Thymus (tissue), 11 donors: ENCODE measurements around the gene HABP2. TPM values are rescaled to one million over a fixed set of nuclear protein-coding genes. Genes with fewer than 3 reads are reported as not detected.

ENCODE experiments used
- DNase-seq, 9 donors: peaks; one replicate each; pipeline ENCODE4 v3.0.0-alpha.2; 2013; ENCODE audit warnings: low spot score in 9 of 9, low read depth in 6 of 9, missing footprints in 1 of 9
- H3K27ac ChIP-seq, 2 donors: one replicate each; pipeline ENCODE4 v1.5.1; 2013; ENCODE audit warnings: control low read depth in 1 of 2, low read depth in 1 of 2, low read length in 1 of 2, mild to moderate bottlenecking in 1 of 2, moderate library complexity in 1 of 2
- H3K27me3 ChIP-seq, 2 donors: one replicate each; pipeline ENCODE4 v1.5.1; 2013; ENCODE audit warnings: low read length in 1 of 2; ENCODE audit not compliant: control insufficient read depth in 2 of 2, insufficient read depth in 1 of 2
- H3K36me3 ChIP-seq, 2 donors: one replicate each; pipeline ENCODE4 v1.5.1; 2013; ENCODE audit warnings: low read length in 1 of 2, mild to moderate bottlenecking in 1 of 2, moderate library complexity in 1 of 2; ENCODE audit not compliant: control insufficient read depth in 2 of 2, insufficient read depth in 2 of 2
- H3K4me1 ChIP-seq, 2 donors: one replicate each; pipeline ENCODE4 v1.5.1; 2013; ENCODE audit warnings: low read length in 2 of 2; ENCODE audit not compliant: control insufficient read depth in 2 of 2, insufficient read depth in 2 of 2
- H3K4me3 ChIP-seq, 2 donors: one replicate each; pipeline ENCODE4 v1.5.1; 2013; ENCODE audit warnings: low read length in 2 of 2, control low read depth in 1 of 2, mild to moderate bottlenecking in 1 of 2
- H3K9me3 ChIP-seq, 2 donors: one replicate each; pipeline ENCODE4 v1.5.1; 2013; ENCODE audit warnings: low read length in 1 of 2, mild to moderate bottlenecking in 1 of 2; ENCODE audit not compliant: control insufficient read depth in 2 of 2, insufficient read depth in 1 of 2
- WGBS: extraction: QIAGEN DNeasy Blood & Tissue Kit; methylation state at CpG from one replicate; pipeline ENCODE4 v1.1.7; 2013; 5-methylcytosine and 5-hydroxymethylcytosine counted together
- polyA plus RNA-seq: library from polyadenylated mRNA; stranded (reverse); fragments of 200-250 nt; gene quantifications from one replicate; pipeline ENCODE4 v1.2.3, GENCODE V29; 2013
- total RNA-seq: library from RNA; stranded (reverse); fragments of 120-200 nt; gene quantifications from one replicate; pipeline ENCODE4 v1.2.4, GENCODE V29; 2013
- donor health status: healthy.

HABP2 gene
- total and polyA plus RNA-seq, 2 donors = 0.19 to 0.96 TPM

DNA sequence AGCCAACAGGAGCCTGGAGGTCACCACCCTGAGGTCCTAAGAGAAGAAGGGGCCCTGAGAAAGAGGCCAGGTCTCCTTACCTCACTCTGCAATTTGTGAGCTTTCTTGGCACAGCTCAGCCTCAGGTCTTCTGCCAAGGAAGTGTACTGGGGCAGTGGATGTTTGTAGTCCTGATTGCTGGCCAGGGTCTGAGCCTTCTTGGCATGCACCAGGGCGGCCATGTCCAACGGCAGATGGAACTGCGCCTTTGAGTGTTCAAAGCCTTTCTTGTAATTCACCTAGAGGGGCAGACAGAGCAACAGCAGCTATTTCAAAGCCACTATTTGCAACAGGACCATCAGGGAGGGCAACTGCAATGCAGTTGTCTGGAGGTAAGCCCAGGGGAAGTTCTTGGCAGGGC, 59.3 kb downstream of the HABP2 start:
- no peak overlapping the region for H3K27ac ChIP-seq
- H3K9me3 ChIP-seq = no peaks in the 10 kb centered on the region
- no peaks in the 10 kb centered on the region for H3K36me3 ChIP-seq
- no peaks in the 10 kb centered on the region for H3K4me1 ChIP-seq
- 96% methylated on average over 3 of the region's 3 CpGs for WGBS
- no peak overlapping the region for H3K4me3 ChIP-seq
- peaks cover 0 to 38% of the 10 kb centered on the region in 2 donors for H3K27me3 ChIP-seq
- DNase-seq = no peak

GRCh38 chr10:113613427-113613826, 60.6 kb downstream of the HABP2 start:
- 94% methylated on average over 2 of the region's 2 CpGs for WGBS
- no peaks in the 10 kb centered on the region for H3K4me1 ChIP-seq
- no peak for DNase-seq
- H3K36me3 ChIP-seq = no peaks in the 10 kb centered on the region
- H3K27me3 ChIP-seq = peaks cover 0 to 41% of the 10 kb centered on the region in 2 donors
- no peak overlapping the region for H3K27ac ChIP-seq
- H3K4me3 ChIP-seq = no peak overlapping the region
- H3K9me3 ChIP-seq = no peaks in the 10 kb centered on the region

- no peak for DNase-seq
- H3K4me1 ChIP-seq = no peaks in the 10 kb centered on the region
- H3K4me3 ChIP-seq = no peak overlapping the region
- no peaks in the 10 kb centered on the region for H3K36me3 ChIP-seq
- WGBS = 78% methylated on average over 15 of the region's 15 CpGs
- peaks cover 0 to 42% of the 10 kb centered on the region in 2 donors for H3K27me3 ChIP-seq
- no peak overlapping the region for H3K27ac ChIP-seq
- H3K9me3 ChIP-seq = no peaks in the 10 kb centered on the region
Measured at GRCh38 chr10:113613977-113614690, 61.3 kb downstream of the HABP2 start.

DNA sequence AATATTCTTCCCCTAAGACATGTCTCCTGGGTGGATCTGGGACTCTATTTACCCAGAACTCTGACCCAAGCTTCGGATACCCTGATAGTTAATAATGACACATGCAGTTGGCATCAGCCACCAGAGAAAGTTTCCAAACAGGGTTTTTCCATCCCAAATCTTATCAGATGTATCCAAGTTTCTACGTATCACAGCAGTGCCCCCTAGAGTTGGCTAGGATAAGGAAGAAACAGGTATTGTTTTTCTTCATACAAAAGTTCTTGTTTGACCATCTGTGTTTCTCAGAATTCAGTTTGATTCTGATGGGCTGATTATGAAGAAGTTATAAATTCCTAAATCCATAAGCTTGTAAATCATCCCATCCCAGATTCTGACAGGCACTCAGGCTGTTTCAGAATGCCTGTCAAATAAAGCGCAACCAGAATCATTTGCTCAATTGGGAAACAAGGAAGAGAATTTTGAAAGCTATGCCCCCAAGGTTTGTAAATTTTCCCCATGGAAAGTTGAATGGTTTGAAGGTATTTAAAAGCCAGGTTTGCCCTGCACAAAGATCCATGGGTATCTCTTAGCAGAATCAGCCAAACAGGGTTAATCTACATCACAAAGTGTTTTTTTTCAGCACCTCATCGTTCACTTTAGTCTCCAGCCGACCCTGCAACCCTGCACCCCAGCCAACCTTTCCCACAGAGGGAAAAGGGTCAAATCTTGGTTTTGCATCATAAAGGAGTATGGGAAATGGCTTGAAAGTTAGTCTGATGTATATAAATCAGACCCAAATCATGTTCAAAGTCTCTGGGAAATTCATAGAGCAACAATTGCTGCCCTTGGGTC, 63.6 kb downstream of the HABP2 start:
- H3K27me3 ChIP-seq = peaks cover 0 to 35% of the 10 kb centered on the region in 2 donors
- H3K4me3 ChIP-seq = no peak overlapping the region
- 19% methylated on average over 5 of the region's 5 CpGs for WGBS
- no peaks in the 10 kb centered on the region for H3K9me3 ChIP-seq
- no peak for DNase-seq
- no peak overlapping the region for H3K27ac ChIP-seq
- H3K36me3 ChIP-seq = no peaks in the 10 kb centered on the region
- no peaks in the 10 kb centered on the region for H3K4me1 ChIP-seq

GRCh38 chr10:113617086-113617485, 64.2 kb downstream of the HABP2 start:
- Histone ChIP-seq H3K9me3 (no peaks in the 10 kb centered on the region), H3K27me3 (peaks cover 0 to 37% of the 10 kb centered on the region in 2 donors), H3K36me3 (no peaks in the 10 kb centered on the region), H3K27ac (no peak overlapping the region), H3K4me3 (no peak overlapping the region), H3K4me1 (no peaks in the 10 kb centered on the region)
- DNase-seq = no peak
- 29% methylated on average over 7 of the region's 7 CpGs for WGBS

- no peak overlapping the region for H3K27ac ChIP-seq
- H3K36me3 ChIP-seq = no peaks in the 10 kb centered on the region
- no peak for DNase-seq
- 93% methylated on average over 7 of the region's 7 CpGs for WGBS
- H3K4me1 ChIP-seq = no peaks in the 10 kb centered on the region
- no peaks in the 10 kb centered on the region for H3K9me3 ChIP-seq
- no peak overlapping the region for H3K4me3 ChIP-seq
- peaks cover 0 to 32% of the 10 kb centered on the region in 2 donors for H3K27me3 ChIP-seq
Measured at GRCh38 chr10:113618338-113618737, 65.5 kb downstream of the HABP2 start.

- Histone ChIP-seq H3K36me3 (no peaks in the 10 kb centered on the region), H3K27me3 (peaks cover 0 to 25% of the 10 kb centered on the region in 2 donors), H3K4me1 (no peaks in the 10 kb centered on the region), H3K4me3 (no peak overlapping the region), H3K27ac (no peak overlapping the region), H3K9me3 (no peaks in the 10 kb centered on the region)
- WGBS = 100% methylated on average over 1 of the region's 1 CpG
- no peak for DNase-seq
Measured at GRCh38 chr10:113619401-113619800, 66.5 kb downstream of the HABP2 start.

- H3K9me3 ChIP-seq = no peaks in the 10 kb centered on the region
- H3K27ac ChIP-seq = no peak overlapping the region
- no peaks in the 10 kb centered on the region for H3K4me1 ChIP-seq
- peaks cover 0 to 22% of the 10 kb centered on the region in 2 donors for H3K27me3 ChIP-seq
- no peak for DNase-seq
- H3K4me3 ChIP-seq = no peak overlapping the region
- no peaks in the 10 kb centered on the region for H3K36me3 ChIP-seq
- WGBS = 80% methylated on average over 8 of the region's 8 CpGs
Measured at GRCh38 chr10:113620511-113620910, 67.7 kb downstream of the HABP2 start.

- H3K27me3 ChIP-seq = peaks cover 0 to 18% of the 10 kb centered on the region in 2 donors
Measured at GRCh38 chr10:113620936-113621335, 68.1 kb downstream of the HABP2 start.

More at GRCh38 chr10:113620936-113621335, 68.1 kb downstream of the HABP2 start:
- 93% methylated on average over 9 of the region's 9 CpGs for WGBS
- H3K36me3 ChIP-seq = no peaks in the 10 kb centered on the region
- H3K4me1 ChIP-seq = no peaks in the 10 kb centered on the region
- no peak overlapping the region for H3K27ac ChIP-seq
- no peak for DNase-seq
- no peaks in the 10 kb centered on the region for H3K9me3 ChIP-seq
- no peak overlapping the region for H3K4me3 ChIP-seq
